Tibial nerve (tissue), 4 donors: ENCODE results near the gene OTUD5.

Experiments used
- EP300 ChIP-seq, 2 donors: sonication (generic); formaldehyde crosslinking; IDR thresholded peaks; one replicate each; pipeline ENCODE4 v1.6.1; 2017; ENCODE audit warnings: antibody characterized with exemption in 2 of 2, mild to moderate bottlenecking in 1 of 2
- TF ChIP-seq, protein P1 (sequence below), 5 experiments: fragments of 200-600 bp in 3 of 5; fragments of 450-650 bp in 2 of 5; sonication (generic) in 3 of 5; IDR thresholded peaks; one replicate each; pipeline ENCODE4 v1.5.1; 2016 to 2019; ENCODE audit warnings: antibody characterized with exemption in 5 of 5, mild to moderate bottlenecking in 3 of 5, moderate library complexity in 2 of 5

DNA sequence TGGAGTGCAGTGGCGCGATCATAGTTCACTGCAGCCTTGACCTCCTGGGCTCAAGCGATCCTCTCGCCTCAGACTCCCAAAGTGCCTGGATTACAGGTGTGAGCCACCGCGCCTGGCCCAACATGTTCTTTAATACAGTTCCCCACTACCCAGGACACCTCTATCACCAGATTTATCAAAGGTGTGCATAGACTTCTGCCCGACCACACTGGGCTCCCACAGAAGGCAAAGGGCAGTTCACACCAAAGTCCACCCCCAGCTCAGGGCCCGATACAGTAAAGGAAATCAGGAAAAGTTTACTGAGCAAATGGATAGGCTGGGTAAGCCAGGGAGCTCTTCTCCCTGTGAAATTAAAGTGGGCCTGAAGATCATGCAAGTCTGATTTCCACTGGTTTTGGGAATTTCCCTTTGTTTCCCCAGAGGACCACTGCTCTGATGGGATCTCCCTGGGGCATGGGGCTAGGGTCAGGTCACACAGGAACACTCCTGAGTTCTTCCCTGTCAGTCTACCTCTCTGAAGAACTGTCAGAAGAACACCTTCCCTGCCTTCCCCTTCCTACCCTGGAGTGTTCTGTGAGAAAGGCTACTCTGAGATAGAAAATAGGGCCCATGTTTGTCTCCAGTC, 20.9 kb downstream of the OTUD5 start:
- TF ChIP-seq, protein P1, sequence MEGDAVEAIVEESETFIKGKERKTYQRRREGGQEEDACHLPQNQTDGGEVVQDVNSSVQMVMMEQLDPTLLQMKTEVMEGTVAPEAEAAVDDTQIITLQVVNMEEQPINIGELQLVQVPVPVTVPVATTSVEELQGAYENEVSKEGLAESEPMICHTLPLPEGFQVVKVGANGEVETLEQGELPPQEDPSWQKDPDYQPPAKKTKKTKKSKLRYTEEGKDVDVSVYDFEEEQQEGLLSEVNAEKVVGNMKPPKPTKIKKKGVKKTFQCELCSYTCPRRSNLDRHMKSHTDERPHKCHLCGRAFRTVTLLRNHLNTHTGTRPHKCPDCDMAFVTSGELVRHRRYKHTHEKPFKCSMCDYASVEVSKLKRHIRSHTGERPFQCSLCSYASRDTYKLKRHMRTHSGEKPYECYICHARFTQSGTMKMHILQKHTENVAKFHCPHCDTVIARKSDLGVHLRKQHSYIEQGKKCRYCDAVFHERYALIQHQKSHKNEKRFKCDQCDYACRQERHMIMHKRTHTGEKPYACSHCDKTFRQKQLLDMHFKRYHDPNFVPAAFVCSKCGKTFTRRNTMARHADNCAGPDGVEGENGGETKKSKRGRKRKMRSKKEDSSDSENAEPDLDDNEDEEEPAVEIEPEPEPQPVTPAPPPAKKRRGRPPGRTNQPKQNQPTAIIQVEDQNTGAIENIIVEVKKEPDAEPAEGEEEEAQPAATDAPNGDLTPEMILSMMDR (IDR thresholded peaks at IDR 0.05): no peak
- no peak for TF ChIP-seq EP300 (IDR thresholded peaks at IDR 0.05)
